ENCODE measurements around the gene SDSL.

The SDSL gene

GRCh38 chr12:113427882-113428281 is 5.7 kb downstream of the SDSL start:
- no peak for ATAC-seq
- no peak for TF ChIP-seq BACH2 (CRISPR knock-in tag; IDR thresholded peaks at IDR 0.05; ENCODE audit: borderline replicate concordance)
- TF ChIP-seq ARNTL (CRISPR knock-in tag; IDR thresholded peaks at IDR 0.05; ENCODE audit: borderline replicate concordance, low read depth), result no peak
- TF ChIP-seq ZFP30 (CRISPR knock-in tag; IDR thresholded peaks at IDR 0.05), result no peak
- TF ChIP-seq CREB5 (CRISPR knock-in tag; IDR thresholded peaks at IDR 0.05; ENCODE audit: low read depth), result no peak
- TF ChIP-seq ZNF70 (CRISPR knock-in tag; IDR thresholded peaks at IDR 0.05), result no peak

- no peak for TF ChIP-seq OSR1 (CRISPR knock-in tag; IDR thresholded peaks at IDR 0.05)
- TF ChIP-seq TOX (CRISPR knock-in tag; IDR thresholded peaks at IDR 0.05; ENCODE audit: borderline replicate concordance), result no peak
- no peak for TF ChIP-seq ZNF8 (CRISPR knock-in tag; IDR thresholded peaks at IDR 0.05)
- no peak for TF ChIP-seq CSDC2 (CRISPR knock-in tag; IDR thresholded peaks at IDR 0.05)
- no peak for TF ChIP-seq SNAI2 (CRISPR knock-in tag; IDR thresholded peaks at IDR 0.05)
- TF ChIP-seq PPARA (CRISPR knock-in tag; IDR thresholded peaks at IDR 0.05; ENCODE audit: borderline replicate concordance), result no peak
- TF ChIP-seq TCF4 (CRISPR knock-in tag; IDR thresholded peaks at IDR 0.05; ENCODE audit: borderline replicate concordance), result no peak
- TF ChIP-seq CSRNP3 (CRISPR knock-in tag; IDR thresholded peaks at IDR 0.05), result no peak
- no peak for TF ChIP-seq RARB (CRISPR knock-in tag; IDR thresholded peaks at IDR 0.05)
- no peak for TF ChIP-seq ISL1 (CRISPR knock-in tag; IDR thresholded peaks at IDR 0.05)
- TF ChIP-seq BACH2 (CRISPR knock-in tag; IDR thresholded peaks at IDR 0.05; ENCODE audit: borderline replicate concordance), result no peak
- TF ChIP-seq TSHZ2 (CRISPR knock-in tag; IDR thresholded peaks at IDR 0.05), result no peak
- TF ChIP-seq ZC3H10 (CRISPR knock-in tag; IDR thresholded peaks at IDR 0.05), result no peak
- ATAC-seq, result no peak
Observed at GRCh38 chr12:113428482-113428881, 6.3 kb downstream of the SDSL start.

- ATAC-seq, result no peak
- TF ChIP-seq CREB5 (CRISPR knock-in tag; IDR thresholded peaks at IDR 0.05; ENCODE audit: low read depth), result no peak
- TF ChIP-seq ZNF565 (CRISPR knock-in tag; conservative IDR thresholded peaks at IDR 0.05; ENCODE audit: low read depth), result no peak
- no peak for TF ChIP-seq ARNTL (CRISPR knock-in tag; IDR thresholded peaks at IDR 0.05; ENCODE audit: borderline replicate concordance, low read depth)
- TF ChIP-seq ZC3H10 (CRISPR knock-in tag; IDR thresholded peaks at IDR 0.05), result no peak
- no peak for TF ChIP-seq ZNF70 (CRISPR knock-in tag; IDR thresholded peaks at IDR 0.05)
Observed at GRCh38 chr12:113432986-113433385, 10.8 kb downstream of the SDSL start.

- TF ChIP-seq ZNF565 (CRISPR knock-in tag; conservative IDR thresholded peaks at IDR 0.05; ENCODE audit: low read depth), result no peak
- no peak for TF ChIP-seq ZFP30 (CRISPR knock-in tag; IDR thresholded peaks at IDR 0.05)
- no peak for TF ChIP-seq ZC3H10 (CRISPR knock-in tag; IDR thresholded peaks at IDR 0.05)
- no peak for TF ChIP-seq PPARA (CRISPR knock-in tag; IDR thresholded peaks at IDR 0.05; ENCODE audit: borderline replicate concordance)
- no peak for TF ChIP-seq SNAI2 (CRISPR knock-in tag; IDR thresholded peaks at IDR 0.05)
- no peak for TF ChIP-seq ZNF70 (CRISPR knock-in tag; IDR thresholded peaks at IDR 0.05)
- TF ChIP-seq RARB (CRISPR knock-in tag; IDR thresholded peaks at IDR 0.05), result no peak
- ATAC-seq, result no peak
Observed at GRCh38 chr12:113435367-113435766, 13.2 kb downstream of the SDSL start.

GRCh38 chr12:113436586-113436985 is 14.4 kb downstream of the SDSL start:
- no peak for ATAC-seq
- TF ChIP-seq TCF4 (CRISPR knock-in tag; IDR thresholded peaks at IDR 0.05; ENCODE audit: borderline replicate concordance), result no peak
- TF ChIP-seq RARB (CRISPR knock-in tag; IDR thresholded peaks at IDR 0.05), result no peak
- TF ChIP-seq CSRNP3 (CRISPR knock-in tag; IDR thresholded peaks at IDR 0.05), result no peak
- TF ChIP-seq ZC3H10 (CRISPR knock-in tag; IDR thresholded peaks at IDR 0.05), result no peak
- no peak for TF ChIP-seq ZFP3 (CRISPR knock-in tag; IDR thresholded peaks at IDR 0.05)
- no peak for TF ChIP-seq ZNF70 (CRISPR knock-in tag; IDR thresholded peaks at IDR 0.05)
- TF ChIP-seq ESRRG (CRISPR knock-in tag; IDR thresholded peaks at IDR 0.05), result no peak
- TF ChIP-seq BACH2 (CRISPR knock-in tag; IDR thresholded peaks at IDR 0.05; ENCODE audit: borderline replicate concordance), result no peak
- no peak for TF ChIP-seq CREB5 (CRISPR knock-in tag; IDR thresholded peaks at IDR 0.05; ENCODE audit: low read depth)
- TF ChIP-seq GLIS3 (CRISPR knock-in tag; IDR thresholded peaks at IDR 0.05), result no peak
- TF ChIP-seq CSDC2 (CRISPR knock-in tag; IDR thresholded peaks at IDR 0.05), result no peak
- TF ChIP-seq ISL1 (CRISPR knock-in tag; IDR thresholded peaks at IDR 0.05), result no peak
- TF ChIP-seq SNAI2 (CRISPR knock-in tag; IDR thresholded peaks at IDR 0.05), result no peak
- no peak for TF ChIP-seq ARNTL (CRISPR knock-in tag; IDR thresholded peaks at IDR 0.05; ENCODE audit: borderline replicate concordance, low read depth)
